ENCODE results near the gene TAS1R1.
A peak's percentile ranks its signal among the peaks of the same experiment; 100 is the strongest.

DNA sequence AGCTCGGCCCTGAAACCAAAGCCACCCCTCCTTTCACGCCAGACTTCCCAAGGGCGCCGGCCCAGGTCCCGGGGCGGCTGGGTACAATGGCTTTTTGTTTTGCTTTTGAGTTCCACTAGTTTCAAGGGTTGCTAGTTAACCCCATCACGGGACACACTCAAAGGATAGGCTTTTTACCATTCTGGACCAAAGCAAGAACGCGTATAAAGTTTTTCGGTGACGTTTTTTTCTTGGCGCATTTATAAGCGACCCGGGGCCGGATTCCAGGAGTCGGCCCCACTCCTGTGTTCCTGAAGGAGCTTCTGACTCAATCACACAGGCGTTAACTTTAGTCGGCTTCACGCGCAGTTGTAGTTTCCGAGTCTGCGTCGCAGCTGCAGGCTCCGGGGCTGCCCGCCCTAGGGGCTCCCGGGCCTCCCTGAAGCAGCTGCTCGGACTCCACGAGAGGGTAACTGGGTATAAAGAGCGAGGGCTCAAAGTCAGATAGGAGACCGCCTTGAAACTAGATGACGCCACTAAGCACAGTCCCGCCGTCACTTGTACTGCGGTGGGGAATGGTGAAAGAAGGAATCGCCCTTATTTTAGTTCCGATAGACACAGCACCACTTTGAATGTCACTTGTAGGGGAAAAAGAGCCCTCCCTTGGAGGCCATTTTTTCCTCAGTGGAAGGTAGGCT lies 48.3 kb downstream of the TAS1R1 start:
- TF ChIP-seq, protein P1, sequence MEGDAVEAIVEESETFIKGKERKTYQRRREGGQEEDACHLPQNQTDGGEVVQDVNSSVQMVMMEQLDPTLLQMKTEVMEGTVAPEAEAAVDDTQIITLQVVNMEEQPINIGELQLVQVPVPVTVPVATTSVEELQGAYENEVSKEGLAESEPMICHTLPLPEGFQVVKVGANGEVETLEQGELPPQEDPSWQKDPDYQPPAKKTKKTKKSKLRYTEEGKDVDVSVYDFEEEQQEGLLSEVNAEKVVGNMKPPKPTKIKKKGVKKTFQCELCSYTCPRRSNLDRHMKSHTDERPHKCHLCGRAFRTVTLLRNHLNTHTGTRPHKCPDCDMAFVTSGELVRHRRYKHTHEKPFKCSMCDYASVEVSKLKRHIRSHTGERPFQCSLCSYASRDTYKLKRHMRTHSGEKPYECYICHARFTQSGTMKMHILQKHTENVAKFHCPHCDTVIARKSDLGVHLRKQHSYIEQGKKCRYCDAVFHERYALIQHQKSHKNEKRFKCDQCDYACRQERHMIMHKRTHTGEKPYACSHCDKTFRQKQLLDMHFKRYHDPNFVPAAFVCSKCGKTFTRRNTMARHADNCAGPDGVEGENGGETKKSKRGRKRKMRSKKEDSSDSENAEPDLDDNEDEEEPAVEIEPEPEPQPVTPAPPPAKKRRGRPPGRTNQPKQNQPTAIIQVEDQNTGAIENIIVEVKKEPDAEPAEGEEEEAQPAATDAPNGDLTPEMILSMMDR (IDR thresholded peaks at IDR 0.05): no peak
- TF ChIP-seq POLR2A (IDR thresholded peaks at IDR 0.05) (no peak), POLR2AphosphoS5 (IDR thresholded peaks at IDR 0.05; ENCODE audit: insufficient read depth in 1 of 2, low read depth in 1 of 2) (peak in 1 of 2 donors; percentile 81)
